Breast epithelium (tissue), 3 donors: ENCODE results near the gene NACC2.

Source experiments
- CTCF ChIP-seq, 3 donors: fragments of 450-650 bp; IDR thresholded peaks; one replicate each; pipeline ENCODE4 v1.5.1; 2016 to 2017; ENCODE audit warnings: antibody characterized with exemption in 3 of 3, mild to moderate bottlenecking in 3 of 3, moderate library complexity in 3 of 3
- POLR2A ChIP-seq: fragments of 450-650 bp; IDR thresholded peaks from one replicate; pipeline ENCODE4 v1.6.1; 2016; ENCODE audit warnings: antibody characterized with exemption, mild to moderate bottlenecking, moderate library complexity
- POLR2AphosphoS5 ChIP-seq, 3 donors: sonication (generic); formaldehyde crosslinking; IDR thresholded peaks; one replicate each; pipeline ENCODE4 v1.6.1; 2017; ENCODE audit warnings: antibody characterized with exemption in 3 of 3

- TF ChIP-seq CTCF (IDR thresholded peaks at IDR 0.05) (no peak), POLR2A (no peak), POLR2AphosphoS5 (IDR thresholded peaks at IDR 0.05) (no peak)
These were observed 110.9 kb downstream of the NACC2 start for GRCh38 chr9:135984072-135984710.
